Measurements from ENCODE around the gene KBTBD7. TPM values are rescaled to one million over a fixed set of nuclear protein-coding genes. Genes with fewer than 3 reads are reported as not detected.
"Not testable (repeated sequence)": the region's sequence is repeated elsewhere in the genome, so short reads cannot be mapped to it uniquely, and the experiment has no call there.

KBTBD7 gene
- total and polyA plus RNA-seq, 5 donors from 2014 or later: 2.3 to 9.9 (median 5.0) TPM

- peaks cover 0 to 17% (median 9%) of the 10 kb centered on the region in 7 donors for H3K9me3 Mint-ChIP-seq
- not testable (repeated sequence) for H3K4me3 Mint-ChIP-seq; H3K27me3 Mint-ChIP-seq; DNase-seq; H3K4me1 ChIP-seq (ENCODE audit: control insufficient read depth, insufficient read depth, low read length, poor library complexity, severe bottlenecking); H3K27me3 ChIP-seq (ENCODE audit: control insufficient read depth, insufficient read depth, low read length); H3K4me1 Mint-ChIP-seq; H3K4me3 ChIP-seq (ENCODE audit: low read depth, low read length); H3K9me3 ChIP-seq (ENCODE audit: control insufficient read depth in 2 of 2, low read length in 2 of 2); H3K27ac ChIP-seq (ENCODE audit: insufficient read depth, low read length, poor library complexity, severe bottlenecking); H3K27ac Mint-ChIP-seq; H3K36me3 ChIP-seq (ENCODE audit: control insufficient read depth, insufficient read depth, low read length); ATAC-seq (ENCODE audit: low read depth in 2 of 2)
- peaks cover 25% of the 10 kb centered on the region for H3K36me3 Mint-ChIP-seq
These were observed 18.8 kb downstream of the KBTBD7 start for GRCh38 chr13:41175576-41175975.

GRCh38 chr13:41162151-41162550 lies 32.2 kb downstream of the KBTBD7 start:
- H3K4me1 ChIP-seq (ENCODE audit: control insufficient read depth, insufficient read depth, low read length, poor library complexity, severe bottlenecking): no peaks in the 10 kb centered on the region
- no peaks in the 10 kb centered on the region for H3K27me3 Mint-ChIP-seq
- H3K9me3 ChIP-seq (ENCODE audit: control insufficient read depth in 2 of 2, low read length in 2 of 2): no peaks in the 10 kb centered on the region
- DNase-seq (no peak), ATAC-seq (ENCODE audit: low read depth in 2 of 2) (no peak)
- peaks cover 19% of the 10 kb centered on the region for H3K36me3 Mint-ChIP-seq
- peaks cover 0 to 4% (median 0%) of the 10 kb centered on the region in 7 donors for H3K9me3 Mint-ChIP-seq
- H3K36me3 ChIP-seq (ENCODE audit: control insufficient read depth, insufficient read depth, low read length): no peaks in the 10 kb centered on the region
- H3K4me3 Mint-ChIP-seq: no peak overlapping the region
- H3K27ac ChIP-seq (ENCODE audit: insufficient read depth, low read length, poor library complexity, severe bottlenecking): no peak overlapping the region
- H3K4me3 ChIP-seq (ENCODE audit: low read depth, low read length): no peak overlapping the region
- H3K4me1 Mint-ChIP-seq: peaks cover 0 to 6% (median 0%) of the 10 kb centered on the region in 4 donors
- no peak overlapping the region for H3K27ac Mint-ChIP-seq
- H3K27me3 ChIP-seq (ENCODE audit: control insufficient read depth, insufficient read depth, low read length): no peaks in the 10 kb centered on the region

GRCh38 chr13:41159174-41159573 lies 35.2 kb downstream of the KBTBD7 start:
- Mint-ChIP-seq H3K9me3 (peaks cover 0 to 4% (median 1%) of the 10 kb centered on the region in 7 donors), H3K27me3 (no peaks in the 10 kb centered on the region), H3K4me1 (peaks cover 0 to 6% (median 0%) of the 10 kb centered on the region in 4 donors), H3K27ac (peak overlapping the region in 1 of 3 donors; percentile 70), H3K36me3 (peaks cover 22% of the 10 kb centered on the region), H3K4me3 (no peak overlapping the region)
- H3K27me3 ChIP-seq (ENCODE audit: control insufficient read depth, insufficient read depth, low read length): no peaks in the 10 kb centered on the region
- DNase-seq (peak in 1 of 3 donors; percentile 21), ATAC-seq (ENCODE audit: low read depth in 2 of 2) (no peak)
- no peak overlapping the region for H3K4me3 ChIP-seq (ENCODE audit: low read depth, low read length)
- no peaks in the 10 kb centered on the region for H3K4me1 ChIP-seq (ENCODE audit: control insufficient read depth, insufficient read depth, low read length, poor library complexity, severe bottlenecking)
- H3K9me3 ChIP-seq (ENCODE audit: control insufficient read depth in 2 of 2, low read length in 2 of 2): no peaks in the 10 kb centered on the region
- no peaks in the 10 kb centered on the region for H3K36me3 ChIP-seq (ENCODE audit: control insufficient read depth, insufficient read depth, low read length)
- no peak overlapping the region for H3K27ac ChIP-seq (ENCODE audit: insufficient read depth, low read length, poor library complexity, severe bottlenecking)

- Histone ChIP-seq H3K36me3 (ENCODE audit: control insufficient read depth, insufficient read depth, low read length) (no peaks in the 10 kb centered on the region), H3K4me1 (ENCODE audit: control insufficient read depth, insufficient read depth, low read length, poor library complexity, severe bottlenecking) (no peaks in the 10 kb centered on the region), H3K27me3 (ENCODE audit: control insufficient read depth, insufficient read depth, low read length) (no peaks in the 10 kb centered on the region), H3K27ac (ENCODE audit: insufficient read depth, low read length, poor library complexity, severe bottlenecking) (no peak overlapping the region), H3K9me3 (ENCODE audit: control insufficient read depth in 2 of 2, low read length in 2 of 2) (peaks cover 6 to 7% of the 10 kb centered on the region in 2 experiments), H3K4me3 (ENCODE audit: low read depth, low read length) (no peak overlapping the region)
- Mint-ChIP-seq H3K27me3 (no peaks in the 10 kb centered on the region), H3K4me1 (peaks cover 0 to 6% (median 0%) of the 10 kb centered on the region in 4 donors), H3K9me3 (peaks cover 0 to 5% (median 2%) of the 10 kb centered on the region in 7 donors), H3K27ac (no peak overlapping the region), H3K36me3 (peaks cover 16% of the 10 kb centered on the region), H3K4me3 (no peak overlapping the region)
- DNase-seq: no peak
- ATAC-seq (ENCODE audit: low read depth in 2 of 2): no peak
These were observed 37.2 kb downstream of the KBTBD7 start for GRCh38 chr13:41157048-41157717.

- H3K4me3 ChIP-seq (ENCODE audit: low read depth, low read length): no peak overlapping the region
- H3K4me1 ChIP-seq (ENCODE audit: control insufficient read depth, insufficient read depth, low read length, poor library complexity, severe bottlenecking): no peaks in the 10 kb centered on the region
- H3K27ac Mint-ChIP-seq: no peak overlapping the region
- no peaks in the 10 kb centered on the region for H3K36me3 ChIP-seq (ENCODE audit: control insufficient read depth, insufficient read depth, low read length)
- DNase-seq (no peak), ATAC-seq (ENCODE audit: low read depth in 2 of 2) (no peak)
- H3K9me3 Mint-ChIP-seq: peaks cover 0 to 11% (median 8%) of the 10 kb centered on the region in 7 donors
- no peak overlapping the region for H3K4me3 Mint-ChIP-seq
- H3K27me3 Mint-ChIP-seq: no peaks in the 10 kb centered on the region
- H3K36me3 Mint-ChIP-seq: peaks cover 22% of the 10 kb centered on the region
- H3K4me1 Mint-ChIP-seq: peaks cover 0 to 6% (median 0%) of the 10 kb centered on the region in 4 donors
- H3K27ac ChIP-seq (ENCODE audit: insufficient read depth, low read length, poor library complexity, severe bottlenecking): no peak overlapping the region
- H3K27me3 ChIP-seq (ENCODE audit: control insufficient read depth, insufficient read depth, low read length): no peaks in the 10 kb centered on the region
- H3K9me3 ChIP-seq (ENCODE audit: control insufficient read depth in 2 of 2, low read length in 2 of 2): peaks cover 12 to 13% of the 10 kb centered on the region in 2 experiments
These were observed 37.7 kb downstream of the KBTBD7 start for GRCh38 chr13:41156620-41157019.

- no peak overlapping the region for H3K27ac ChIP-seq (ENCODE audit: insufficient read depth, low read length, poor library complexity, severe bottlenecking)
- peaks cover 0 to 37% (median 24%) of the 10 kb centered on the region in 7 donors for H3K9me3 Mint-ChIP-seq
- no peak overlapping the region for H3K4me3 Mint-ChIP-seq
- H3K9me3 ChIP-seq (ENCODE audit: control insufficient read depth in 2 of 2, low read length in 2 of 2): peaks cover 37 to 38% of the 10 kb centered on the region in 2 experiments
- peaks cover 46% of the 10 kb centered on the region for H3K36me3 Mint-ChIP-seq
- H3K27me3 Mint-ChIP-seq: no peaks in the 10 kb centered on the region
- H3K27me3 ChIP-seq (ENCODE audit: control insufficient read depth, insufficient read depth, low read length): no peaks in the 10 kb centered on the region
- no peaks in the 10 kb centered on the region for H3K36me3 ChIP-seq (ENCODE audit: control insufficient read depth, insufficient read depth, low read length)
- no peaks in the 10 kb centered on the region for H3K4me1 ChIP-seq (ENCODE audit: control insufficient read depth, insufficient read depth, low read length, poor library complexity, severe bottlenecking)
- no peak overlapping the region for H3K27ac Mint-ChIP-seq
- DNase-seq (no peak), ATAC-seq (ENCODE audit: low read depth in 2 of 2) (no peak)
- peaks cover 0 to 3% (median 0%) of the 10 kb centered on the region in 4 donors for H3K4me1 Mint-ChIP-seq
- no peak overlapping the region for H3K4me3 ChIP-seq (ENCODE audit: low read depth, low read length)
These were observed 40.3 kb downstream of the KBTBD7 start for GRCh38 chr13:41154042-41154441.

GRCh38 chr13:41152005-41152404 lies 42.4 kb downstream of the KBTBD7 start:
- Histone ChIP-seq H3K9me3 (ENCODE audit: control insufficient read depth in 2 of 2, low read length in 2 of 2) (peaks cover 56 to 57% of the 10 kb centered on the region in 2 experiments), H3K4me1 (ENCODE audit: control insufficient read depth, insufficient read depth, low read length, poor library complexity, severe bottlenecking) (no peaks in the 10 kb centered on the region), H3K27ac (ENCODE audit: insufficient read depth, low read length, poor library complexity, severe bottlenecking) (no peak overlapping the region), H3K27me3 (ENCODE audit: control insufficient read depth, insufficient read depth, low read length) (no peaks in the 10 kb centered on the region), H3K4me3 (ENCODE audit: low read depth, low read length) (no peak overlapping the region), H3K36me3 (ENCODE audit: control insufficient read depth, insufficient read depth, low read length) (no peaks in the 10 kb centered on the region)
- ATAC-seq (ENCODE audit: low read depth in 2 of 2) (no peak), DNase-seq (no peak)
- Mint-ChIP-seq H3K4me3 (no peak overlapping the region), H3K4me1 (no peaks in the 10 kb centered on the region), H3K9me3 (peaks cover 0 to 55% (median 34%) of the 10 kb centered on the region in 7 donors), H3K36me3 (peaks cover 49% of the 10 kb centered on the region), H3K27me3 (no peaks in the 10 kb centered on the region), H3K27ac (no peak overlapping the region)

GRCh38 chr13:41150058-41150457 lies 44.3 kb downstream of the KBTBD7 start:
- Histone ChIP-seq H3K27ac (ENCODE audit: insufficient read depth, low read length, poor library complexity, severe bottlenecking) (no peak overlapping the region), H3K9me3 (ENCODE audit: control insufficient read depth in 2 of 2, low read length in 2 of 2) (peaks cover 56 to 57% of the 10 kb centered on the region in 2 experiments), H3K27me3 (ENCODE audit: control insufficient read depth, insufficient read depth, low read length) (no peaks in the 10 kb centered on the region), H3K4me3 (ENCODE audit: low read depth, low read length) (no peak overlapping the region), H3K4me1 (ENCODE audit: control insufficient read depth, insufficient read depth, low read length, poor library complexity, severe bottlenecking) (no peaks in the 10 kb centered on the region), H3K36me3 (ENCODE audit: control insufficient read depth, insufficient read depth, low read length) (peaks cover 3% of the 10 kb centered on the region)
- Mint-ChIP-seq H3K36me3 (peaks cover 55% of the 10 kb centered on the region), H3K27ac (no peak overlapping the region), H3K4me1 (peaks cover 0 to 5% (median 0%) of the 10 kb centered on the region in 4 donors), H3K9me3 (peaks cover 0 to 59% (median 34%) of the 10 kb centered on the region in 7 donors), H3K4me3 (no peak overlapping the region), H3K27me3 (no peaks in the 10 kb centered on the region)
- ATAC-seq (ENCODE audit: low read depth in 2 of 2): no peak
- no peak for DNase-seq

All from CD4-positive, CD25-positive, alpha-beta regulatory T cell (primary cell).